ENCODE data around the gene MOB1A. TPM values are rescaled to one million over a fixed set of nuclear protein-coding genes. Genes with fewer than 3 reads are reported as not detected.

Gene MOB1A
- total RNA-seq, 1 experiment from 2014 or later = 132 TPM

DNA sequence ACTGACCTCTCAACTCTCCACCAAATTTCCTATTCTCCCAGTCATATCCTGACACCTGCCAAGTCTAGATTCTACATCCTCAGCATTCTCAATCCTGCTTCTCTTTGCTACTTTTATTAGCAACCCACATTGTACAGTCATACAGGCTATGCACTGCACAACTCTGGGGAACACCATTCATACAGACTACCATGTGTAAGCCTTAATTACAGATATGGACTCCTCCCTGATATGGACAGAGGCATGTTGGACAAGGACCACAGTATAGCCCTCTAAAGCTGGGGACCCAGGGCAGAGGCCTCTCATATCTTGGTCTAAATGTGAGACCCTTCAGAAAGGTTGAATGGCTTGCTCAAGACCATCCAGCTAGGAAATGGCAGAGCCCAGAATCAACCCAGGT, 67.3 kb downstream of the MOB1A start:
- Histone ChIP-seq H3K36me3 (ENCODE audit: control insufficient read depth in 1 of 2, insufficient read depth in 2 of 2, low read length in 2 of 2) (no peaks in the 10 kb centered on the region), H3K9me2 (ENCODE audit: insufficient read depth) (no peaks in the 10 kb centered on the region), H3K4me2 (ENCODE audit: low read length) (no peak overlapping the region), H4K20me1 (ENCODE audit: insufficient read depth) (no peaks in the 10 kb centered on the region), H3K27ac (ENCODE audit: low read depth, low read length) (no peak overlapping the region), H3K4me3 (replicated peaks in 1 of 2; ENCODE audit: low read depth in 1 of 2, low read length in 2 of 2) (no peak overlapping the region), H3K9ac (ENCODE audit: low read length) (no peak overlapping the region), H3K4me1 (ENCODE audit: control insufficient read depth in 1 of 2, insufficient read depth in 2 of 2, low read length in 2 of 2) (no peaks in the 10 kb centered on the region), H3K9me3 (ENCODE audit: control insufficient read depth in 1 of 2, insufficient read depth in 1 of 2, low read depth in 1 of 2, low read length in 2 of 2) (no peaks in the 10 kb centered on the region), H2AFZ (ENCODE audit: low read depth, low read length, poor library complexity, severe bottlenecking) (no peak overlapping the region), H3K79me2 (ENCODE audit: insufficient read depth, low read length) (no peaks in the 10 kb centered on the region), H3K27me3 (ENCODE audit: insufficient read depth, low read length) (no peaks in the 10 kb centered on the region)
- BruUV-seq (replicated peaks) = no TSS peak
- DNase-seq (ENCODE audit: low read depth, low spot score) (no peak), ATAC-seq (no peak)
- RAD21 ChIA-PET (ENCODE audit: low non-redundant PET in 1 of 2, low total read pairs in 2 of 2, uncharacterized antibody in 2 of 2, unreplicated experiment in 2 of 2) = no interaction called here
- intact Hi-C loops (cut with micrococcal nuclease) = no loop called here
- TF ChIP-seq SP1 (IDR thresholded peaks at IDR 0.05; ENCODE audit: low read depth) = no peak
- TF ChIP-seq ELF1 (IDR thresholded peaks at IDR 0.05; ENCODE audit: borderline replicate concordance, low read depth) = no peak
- TF ChIP-seq FOSL1 (IDR thresholded peaks at IDR 0.05; ENCODE audit: low read depth) = no peak
- TF ChIP-seq, protein P1, sequence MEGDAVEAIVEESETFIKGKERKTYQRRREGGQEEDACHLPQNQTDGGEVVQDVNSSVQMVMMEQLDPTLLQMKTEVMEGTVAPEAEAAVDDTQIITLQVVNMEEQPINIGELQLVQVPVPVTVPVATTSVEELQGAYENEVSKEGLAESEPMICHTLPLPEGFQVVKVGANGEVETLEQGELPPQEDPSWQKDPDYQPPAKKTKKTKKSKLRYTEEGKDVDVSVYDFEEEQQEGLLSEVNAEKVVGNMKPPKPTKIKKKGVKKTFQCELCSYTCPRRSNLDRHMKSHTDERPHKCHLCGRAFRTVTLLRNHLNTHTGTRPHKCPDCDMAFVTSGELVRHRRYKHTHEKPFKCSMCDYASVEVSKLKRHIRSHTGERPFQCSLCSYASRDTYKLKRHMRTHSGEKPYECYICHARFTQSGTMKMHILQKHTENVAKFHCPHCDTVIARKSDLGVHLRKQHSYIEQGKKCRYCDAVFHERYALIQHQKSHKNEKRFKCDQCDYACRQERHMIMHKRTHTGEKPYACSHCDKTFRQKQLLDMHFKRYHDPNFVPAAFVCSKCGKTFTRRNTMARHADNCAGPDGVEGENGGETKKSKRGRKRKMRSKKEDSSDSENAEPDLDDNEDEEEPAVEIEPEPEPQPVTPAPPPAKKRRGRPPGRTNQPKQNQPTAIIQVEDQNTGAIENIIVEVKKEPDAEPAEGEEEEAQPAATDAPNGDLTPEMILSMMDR (IDR thresholded peaks at IDR 0.05 in 2 of 3, conservative IDR thresholded peaks at IDR 0.05 in 1 of 3; ENCODE audit: borderline replicate concordance in 1 of 3, insufficient read depth in 1 of 3, low read depth in 2 of 3, low read length in 2 of 3) = no peak
- no peak for TF ChIP-seq CEBPB (IDR thresholded peaks at IDR 0.05; ENCODE audit: low read depth)
- TF ChIP-seq, protein P2, sequence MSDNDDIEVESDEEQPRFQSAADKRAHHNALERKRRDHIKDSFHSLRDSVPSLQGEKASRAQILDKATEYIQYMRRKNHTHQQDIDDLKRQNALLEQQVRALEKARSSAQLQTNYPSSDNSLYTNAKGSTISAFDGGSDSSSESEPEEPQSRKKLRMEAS (IDR thresholded peaks at IDR 0.05) = no peak
- TF ChIP-seq, protein P3, sequence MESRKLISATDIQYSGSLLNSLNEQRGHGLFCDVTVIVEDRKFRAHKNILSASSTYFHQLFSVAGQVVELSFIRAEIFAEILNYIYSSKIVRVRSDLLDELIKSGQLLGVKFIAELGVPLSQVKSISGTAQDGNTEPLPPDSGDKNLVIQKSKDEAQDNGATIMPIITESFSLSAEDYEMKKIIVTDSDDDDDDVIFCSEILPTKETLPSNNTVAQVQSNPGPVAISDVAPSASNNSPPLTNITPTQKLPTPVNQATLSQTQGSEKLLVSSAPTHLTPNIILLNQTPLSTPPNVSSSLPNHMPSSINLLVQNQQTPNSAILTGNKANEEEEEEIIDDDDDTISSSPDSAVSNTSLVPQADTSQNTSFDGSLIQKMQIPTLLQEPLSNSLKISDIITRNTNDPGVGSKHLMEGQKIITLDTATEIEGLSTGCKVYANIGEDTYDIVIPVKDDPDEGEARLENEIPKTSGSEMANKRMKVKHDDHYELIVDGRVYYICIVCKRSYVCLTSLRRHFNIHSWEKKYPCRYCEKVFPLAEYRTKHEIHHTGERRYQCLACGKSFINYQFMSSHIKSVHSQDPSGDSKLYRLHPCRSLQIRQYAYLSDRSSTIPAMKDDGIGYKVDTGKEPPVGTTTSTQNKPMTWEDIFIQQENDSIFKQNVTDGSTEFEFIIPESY (IDR thresholded peaks at IDR 0.05; ENCODE audit: extremely low read depth, insufficient replicate concordance, low read length) = no peak
- CTCF ChIA-PET = no interaction called here
- POLR2A ChIA-PET = no interaction called here
